ENCODE measurements around the gene IL3RA.

DNA sequence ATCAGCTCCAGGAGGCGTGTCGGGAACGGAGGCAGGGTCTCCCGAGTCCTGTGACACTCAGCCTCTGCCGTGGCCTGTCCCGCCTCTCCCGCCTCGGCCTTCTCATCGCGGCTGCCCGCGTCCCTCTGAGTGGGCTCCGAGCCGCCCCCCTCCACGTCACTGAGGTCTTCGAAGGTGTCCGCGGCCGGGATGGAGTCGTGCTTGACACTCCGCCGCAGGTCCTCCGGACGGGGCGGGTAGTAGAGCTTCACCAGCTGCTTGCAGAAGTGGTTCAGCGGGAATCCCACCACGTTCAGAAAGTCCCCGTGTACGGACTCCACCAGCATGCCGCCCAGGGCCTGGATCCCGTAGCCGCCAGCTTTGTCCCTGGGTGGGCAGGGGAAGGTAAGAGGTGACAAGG is 91.2 kb downstream of the IL3RA start:
- TF ChIP-seq POLR2AphosphoS5 (IDR thresholded peaks at IDR 0.05) (no peak), CTCF (IDR thresholded peaks at IDR 0.05) (no peak)
